ENCODE results near the gene NUTM1. TPM values are rescaled to one million over a fixed set of nuclear protein-coding genes. Genes with fewer than 3 reads are reported as not detected.

Gene NUTM1
- total RNA-seq, 1 experiment from 2014 or later = 0.26 TPM

GRCh38 chr15:34335176-34336032 is 7.7 kb upstream of the NUTM1 start:
- no peak overlapping the region for H2BK120ac ChIP-seq (ENCODE audit: low read depth, low read length, poor library complexity, severe bottlenecking)
- H2AK5ac ChIP-seq (ENCODE audit: insufficient read length, low read length) = no peak overlapping the region
- H3K9ac ChIP-seq (ENCODE audit: extremely low read depth, insufficient read length, low read length) = no peak overlapping the region
- H3K56ac ChIP-seq (ENCODE audit: insufficient read length, low read depth, low read length) = no peak overlapping the region
- no peak overlapping the region for H3K4me3 Mint-ChIP-seq
- WGBS (ENCODE audit: extremely low coverage, insufficient read length, low lambda C conversion rate) = no CpG with 5 or more reads among the region's 3 CpGs
- H3K23ac ChIP-seq (ENCODE audit: insufficient read length, low read depth, low read length) = no peak overlapping the region
- no peaks in the 10 kb centered on the region for H3K79me1 ChIP-seq (ENCODE audit: insufficient read depth, low read depth, low read length, poor library complexity, severe bottlenecking)
- no peak overlapping the region for H4K8ac ChIP-seq (replicated peaks; ENCODE audit: insufficient read length, low read depth, low read length)
- no peak for TF ChIP-seq CTCF (conservative IDR thresholded peaks at IDR 0.05)
- no peaks in the 10 kb centered on the region for H3K79me2 ChIP-seq (ENCODE audit: insufficient read depth, low read length)
- no peak overlapping the region for H4K5ac ChIP-seq (ENCODE audit: insufficient read length, low read depth, low read length)
- no peak overlapping the region for H3K4me2 ChIP-seq (ENCODE audit: insufficient read depth, insufficient read length, low read length)
- no peak overlapping the region for H2BK5ac ChIP-seq (ENCODE audit: insufficient read length, low read length)
- no peaks in the 10 kb centered on the region for H3K4me1 ChIP-seq (ENCODE audit: insufficient read depth, low read length)
- H3K4me1 Mint-ChIP-seq = peaks cover 7% of the 10 kb centered on the region in 2 experiments
- peaks cover 5% of the 10 kb centered on the region; the same call in 1 of the 2 replicates for H3K27me3 Mint-ChIP-seq (ENCODE audit: low read depth)
- no peak overlapping the region for H3K18ac ChIP-seq (ENCODE audit: insufficient read length, low read depth, low read length)
- no peaks in the 10 kb centered on the region for H3K9me3 Mint-ChIP-seq
- H4K20me1 ChIP-seq (ENCODE audit: control insufficient read depth, insufficient read depth, insufficient read length) = no peaks in the 10 kb centered on the region
- no peaks in the 10 kb centered on the region for H3K27me3 ChIP-seq (ENCODE audit: insufficient read depth, low read length)
- H3K23me2 ChIP-seq (ENCODE audit: insufficient read length, low read depth, low read length, poor library complexity, severe bottlenecking) = peaks cover 7% of the 10 kb centered on the region
- no peak overlapping the region for H4K91ac ChIP-seq (ENCODE audit: insufficient read length, low read depth, low read length)
- no peaks in the 10 kb centered on the region for H3K9me3 ChIP-seq (ENCODE audit: control insufficient read depth, low read depth, low read length)
- no peak overlapping the region for H2BK20ac ChIP-seq (ENCODE audit: low read depth, low read length, poor library complexity, severe bottlenecking)
- H2BK15ac ChIP-seq (ENCODE audit: low read depth, low read length) = no peak overlapping the region
- H3K14ac ChIP-seq (ENCODE audit: insufficient read depth, low read length) = no peak overlapping the region
- no peak overlapping the region for H3K27ac ChIP-seq (ENCODE audit: insufficient read length, low read depth, low read length)
- no peak overlapping the region for H2BK12ac ChIP-seq (ENCODE audit: insufficient read length, low read depth, low read length)
- no peak overlapping the region for H3K27ac Mint-ChIP-seq
- no peak overlapping the region for H2AFZ ChIP-seq (ENCODE audit: low read length)
- H3K4ac ChIP-seq (ENCODE audit: low read depth, low read length) = no peak overlapping the region
- no peak overlapping the region for H3T11ph ChIP-seq (ENCODE audit: low read length)
- no peak for DNase-seq
- H3K36me3 Mint-ChIP-seq (ENCODE audit: insufficient read depth in 1 of 3, low read depth in 3 of 3) = peaks cover 6 to 7% (median 7%) of the 10 kb centered on the region in 3 experiments; a peak in 6 of 7 replicates

All from H9 (cell line).